IMR-90 (cell line): Measurements from ENCODE around the gene ATP10B.

Experiments used
- CEBPB ChIP-seq: IDR thresholded peaks from 2 replicates; pipeline ENCODE4 v1.6.1; 2012; ENCODE audit warnings: low read depth, low read length, improper control_type of control experiment
- CHD1 ChIP-seq: IDR thresholded peaks from 2 replicates; pipeline ENCODE4 v1.6.1; 2012; ENCODE audit warnings: low read depth, low read length, improper control_type of control experiment
- CTCF ChIP-seq: conservative IDR thresholded peaks from 2 replicates; pipeline ENCODE4 v1.5.1; 2012; ENCODE audit warnings: mild to moderate bottlenecking, low read depth, low read length, improper control_type of control experiment
- FOS ChIP-seq: fragments of 150-350 bp; IDR thresholded peaks from 2 replicates; pipeline ENCODE4 v1.6.1; 2016; ENCODE audit warnings: low read depth, low read length
- MAFK ChIP-seq: IDR thresholded peaks from 2 replicates; pipeline ENCODE4 v1.6.1; 2012; ENCODE audit warnings: low read depth, low read length, improper control_type of control experiment
- MXI1 ChIP-seq: IDR thresholded peaks from 2 replicates; pipeline ENCODE4 v1.6.1; 2012; ENCODE audit warnings: low read depth, mild to moderate bottlenecking, low read length, moderate library complexity, borderline replicate concordance
- NFE2L2 ChIP-seq: fragments of 150-350 bp; IDR thresholded peaks from 2 replicates; pipeline ENCODE4 v1.6.1; 2016; ENCODE audit warnings: low read depth, mild to moderate bottlenecking, low read length
- POLR2A ChIP-seq: IDR thresholded peaks from 2 replicates; pipeline ENCODE4 v1.6.1; 2012; ENCODE audit warnings: mild to moderate bottlenecking, low read depth, low read length
- RAD21 ChIP-seq: IDR thresholded peaks from 2 replicates; pipeline ENCODE4 v1.6.1; 2012; ENCODE audit warnings: low read length, improper control_type of control experiment
- RCOR1 ChIP-seq: IDR thresholded peaks from 2 replicates; pipeline ENCODE4 v1.6.1; 2012; ENCODE audit warnings: mild to moderate bottlenecking, low read length, improper control_type of control experiment; ENCODE audit not compliant: insufficient replicate concordance
- RFX5 ChIP-seq: IDR thresholded peaks from 2 replicates; pipeline ENCODE4 v1.8.0; 2012; ENCODE audit warnings: low read depth, mild to moderate bottlenecking, low read length, moderate library complexity
- TF ChIP-seq, protein P1 (sequence below): fragments of 150-350 bp; IDR thresholded peaks from 2 replicates; pipeline ENCODE4 v1.6.1; 2016; ENCODE audit warnings: low read depth, mild to moderate bottlenecking, low read length, moderate library complexity, borderline replicate concordance
- TF ChIP-seq, protein P2 (sequence below): fragments of 150-350 bp; IDR thresholded peaks from 2 replicates; pipeline ENCODE4 v1.6.1; 2017; ENCODE audit warnings: mild to moderate bottlenecking, antibody characterized with exemption, low read length, low read depth

DNA sequence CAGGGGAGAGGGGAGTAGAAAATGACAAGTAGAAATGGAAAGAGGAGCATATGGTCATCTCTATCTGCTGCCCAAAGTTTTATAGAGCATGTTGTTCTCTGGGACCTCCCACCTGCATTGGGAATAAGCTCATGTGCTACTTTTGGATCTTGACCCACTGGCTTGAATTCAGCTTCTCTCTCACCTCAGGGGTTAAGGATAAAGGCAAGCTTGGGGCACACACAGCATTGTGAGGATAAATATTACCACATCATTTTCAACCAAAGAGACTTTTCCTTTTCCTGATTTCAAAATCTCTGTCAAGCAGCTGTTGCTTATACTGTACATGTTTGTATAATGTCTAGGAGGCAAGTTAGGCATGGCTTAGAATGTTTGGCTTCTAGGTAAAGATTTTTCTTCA, 16.6 kb downstream of the ATP10B start:
- TF ChIP-seq CTCF = no peak
- TF ChIP-seq RFX5 = no peak
- no peak for TF ChIP-seq RCOR1
- no peak for TF ChIP-seq RAD21
- TF ChIP-seq POLR2A = no peak
- TF ChIP-seq, protein P1, sequence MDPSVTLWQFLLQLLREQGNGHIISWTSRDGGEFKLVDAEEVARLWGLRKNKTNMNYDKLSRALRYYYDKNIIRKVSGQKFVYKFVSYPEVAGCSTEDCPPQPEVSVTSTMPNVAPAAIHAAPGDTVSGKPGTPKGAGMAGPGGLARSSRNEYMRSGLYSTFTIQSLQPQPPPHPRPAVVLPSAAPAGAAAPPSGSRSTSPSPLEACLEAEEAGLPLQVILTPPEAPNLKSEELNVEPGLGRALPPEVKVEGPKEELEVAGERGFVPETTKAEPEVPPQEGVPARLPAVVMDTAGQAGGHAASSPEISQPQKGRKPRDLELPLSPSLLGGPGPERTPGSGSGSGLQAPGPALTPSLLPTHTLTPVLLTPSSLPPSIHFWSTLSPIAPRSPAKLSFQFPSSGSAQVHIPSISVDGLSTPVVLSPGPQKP = no peak
- no peak for TF ChIP-seq MXI1
- no peak for TF ChIP-seq CHD1
- no peak for TF ChIP-seq FOS
- TF ChIP-seq NFE2L2 = no peak
- TF ChIP-seq MAFK = no peak
- TF ChIP-seq, protein P2, sequence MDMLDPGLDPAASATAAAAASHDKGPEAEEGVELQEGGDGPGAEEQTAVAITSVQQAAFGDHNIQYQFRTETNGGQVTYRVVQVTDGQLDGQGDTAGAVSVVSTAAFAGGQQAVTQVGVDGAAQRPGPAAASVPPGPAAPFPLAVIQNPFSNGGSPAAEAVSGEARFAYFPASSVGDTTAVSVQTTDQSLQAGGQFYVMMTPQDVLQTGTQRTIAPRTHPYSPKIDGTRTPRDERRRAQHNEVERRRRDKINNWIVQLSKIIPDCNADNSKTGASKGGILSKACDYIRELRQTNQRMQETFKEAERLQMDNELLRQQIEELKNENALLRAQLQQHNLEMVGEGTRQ = no peak
- no peak for TF ChIP-seq CEBPB
